Measurements from ENCODE around the gene OPRL1.

OPRL1 gene

DNA sequence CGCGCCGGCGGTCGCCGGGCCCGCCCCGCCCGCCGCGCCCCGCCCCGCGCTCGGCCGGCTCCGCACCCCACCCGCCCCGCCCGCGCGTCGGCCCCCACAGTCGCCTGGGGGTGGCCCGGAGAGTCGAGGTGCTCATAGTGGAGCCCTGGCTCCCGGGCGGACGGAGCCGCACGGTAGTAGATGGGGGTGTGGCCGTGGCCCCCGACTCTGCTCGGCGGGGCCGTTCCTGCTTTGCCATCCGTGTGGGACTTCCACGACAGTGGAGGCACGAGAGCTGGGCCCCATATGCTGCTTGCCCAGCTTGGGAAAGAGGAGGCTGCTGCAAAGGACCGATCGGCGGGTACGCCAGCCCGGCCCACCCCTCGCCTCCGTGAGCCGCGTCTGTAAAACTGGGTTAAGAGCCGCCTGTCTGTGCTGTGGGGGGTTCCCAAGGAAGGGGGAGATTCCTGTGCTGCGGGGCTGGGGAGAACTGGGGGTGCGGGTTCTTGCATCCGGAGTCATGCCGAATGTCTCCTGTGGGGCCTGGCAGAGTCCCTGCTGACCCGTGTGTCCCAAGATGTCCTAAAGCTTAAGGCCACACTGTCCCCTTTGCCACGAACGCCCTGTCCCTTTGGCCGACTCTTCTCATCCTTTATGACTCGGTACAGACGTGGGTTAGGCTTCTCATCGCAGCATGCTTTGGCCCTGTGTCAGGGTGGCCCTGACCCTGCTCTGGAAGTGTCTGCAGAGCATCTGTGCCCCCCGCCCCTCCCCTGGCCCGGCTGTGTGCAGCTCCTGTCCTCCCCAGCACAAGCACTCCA, at the start of gene OPRL1:
OPRL1 (plus strand) TSS at position 70 of the 800 bp plus-strand sequence. CDS start 12,639 bp downstream, outside the sequence.
- DNase-seq (ENCODE audit: low read depth in 2 of 2), result no peak

DNA sequence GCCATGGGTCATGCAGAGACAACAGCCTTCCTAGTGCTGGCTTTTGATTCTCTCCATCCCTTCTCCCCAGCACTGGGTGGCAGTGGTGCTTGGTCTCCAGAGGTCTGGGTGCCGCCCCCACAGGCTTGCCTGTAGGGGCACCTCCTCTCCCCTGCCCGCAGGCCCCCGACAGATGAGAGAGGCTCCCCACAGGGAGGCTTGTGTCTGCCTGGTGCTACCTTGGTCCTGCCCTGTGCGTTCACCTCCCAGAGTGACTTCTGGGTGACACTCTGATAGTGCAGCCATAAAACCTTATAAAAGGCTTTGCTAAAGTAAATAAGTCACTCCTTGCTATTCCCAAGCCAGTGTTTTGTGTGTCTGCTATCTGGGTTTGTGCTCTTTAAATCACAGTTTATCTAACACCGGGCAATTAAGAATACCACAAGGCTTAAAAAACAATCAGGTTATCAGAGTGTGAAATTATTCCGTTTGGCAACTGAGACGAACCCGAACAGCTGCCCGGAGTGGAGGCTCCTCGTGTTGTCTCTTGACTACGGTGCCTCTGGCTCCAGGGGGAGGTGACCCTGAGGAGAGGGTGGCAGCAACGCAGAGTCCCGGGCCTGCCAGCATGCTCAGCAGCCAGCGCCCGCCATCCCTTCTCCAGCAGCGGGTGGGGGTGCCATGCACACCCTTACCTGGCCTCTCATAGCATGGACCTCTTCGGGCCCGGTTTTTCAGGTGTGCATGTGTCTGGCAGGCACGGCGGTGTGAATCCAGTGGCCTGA, 49.3 kb upstream of the OPRL1 start:
- DNase-seq (ENCODE audit: low read depth in 2 of 2), result no peak

DNA sequence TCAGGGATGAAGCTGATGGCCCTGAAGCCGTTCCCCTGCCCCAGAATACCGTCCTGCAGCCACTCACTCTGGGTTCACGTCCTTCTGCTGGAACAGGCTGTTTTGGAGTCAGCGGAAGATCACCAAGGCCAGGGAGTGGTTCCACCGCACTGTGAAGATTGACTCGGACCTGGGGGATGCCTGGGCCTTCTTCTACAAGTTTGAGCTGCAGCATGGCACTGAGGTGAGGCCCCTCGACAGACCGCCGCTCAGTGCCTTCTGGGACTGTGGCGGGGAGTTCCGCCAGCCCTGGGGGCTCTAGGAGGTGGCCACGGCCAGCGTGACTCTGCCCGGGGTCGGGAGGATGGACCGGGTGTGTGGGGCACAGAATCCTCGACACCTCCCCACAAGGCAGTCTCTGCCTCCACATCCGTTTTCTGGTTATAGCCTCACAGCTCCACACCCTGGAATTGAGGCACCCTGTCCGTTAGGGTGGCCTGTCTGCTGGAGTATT, 48.0 kb upstream of the OPRL1 start:
- DNase-seq (ENCODE audit: low read depth in 2 of 2), result no peak

DNA sequence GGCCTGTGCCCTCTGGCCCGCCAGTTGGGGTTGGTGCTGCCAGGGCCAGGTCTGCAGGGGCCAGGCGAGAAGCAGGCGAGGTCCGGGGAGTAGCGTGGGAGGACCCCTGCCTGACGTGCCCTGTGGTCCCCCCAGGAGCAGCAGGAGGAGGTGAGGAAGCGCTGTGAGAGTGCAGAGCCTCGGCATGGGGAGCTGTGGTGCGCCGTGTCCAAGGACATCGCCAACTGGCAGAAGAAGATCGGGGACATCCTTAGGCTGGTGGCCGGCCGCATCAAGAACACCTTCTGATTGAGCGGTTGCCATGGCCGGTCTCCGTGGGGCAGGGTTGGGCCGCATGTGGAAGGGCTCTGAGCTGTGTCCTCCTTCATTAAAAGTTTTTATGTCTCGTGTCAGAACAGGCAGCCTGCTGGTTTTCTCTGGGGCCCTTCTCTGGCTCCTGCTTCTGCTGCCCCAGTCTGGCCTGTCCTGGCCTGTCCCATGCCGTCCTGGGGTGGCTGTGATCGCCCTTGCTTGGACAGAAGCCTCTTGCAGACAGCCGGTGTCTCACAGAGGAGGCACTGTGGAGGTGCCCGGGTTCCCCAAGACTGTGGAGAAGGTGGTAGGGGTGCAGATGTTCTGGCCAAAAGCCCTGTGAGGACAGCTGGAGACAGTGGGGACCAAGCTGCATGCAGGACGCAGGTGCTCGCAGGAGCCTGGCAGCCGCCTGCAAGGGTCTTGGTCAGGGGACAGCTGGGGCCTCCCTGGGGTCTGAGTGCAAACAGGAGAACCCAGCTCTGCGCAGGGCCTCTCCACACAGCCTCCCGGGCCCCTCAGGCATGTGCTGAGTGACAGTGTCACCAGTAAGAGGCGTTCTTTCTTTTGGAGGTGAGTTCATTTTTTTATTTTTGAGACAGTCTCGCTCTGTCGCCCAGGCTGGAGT, 46.9 kb upstream of the OPRL1 start:
- no peak for DNase-seq (ENCODE audit: low read depth in 2 of 2)

DNA sequence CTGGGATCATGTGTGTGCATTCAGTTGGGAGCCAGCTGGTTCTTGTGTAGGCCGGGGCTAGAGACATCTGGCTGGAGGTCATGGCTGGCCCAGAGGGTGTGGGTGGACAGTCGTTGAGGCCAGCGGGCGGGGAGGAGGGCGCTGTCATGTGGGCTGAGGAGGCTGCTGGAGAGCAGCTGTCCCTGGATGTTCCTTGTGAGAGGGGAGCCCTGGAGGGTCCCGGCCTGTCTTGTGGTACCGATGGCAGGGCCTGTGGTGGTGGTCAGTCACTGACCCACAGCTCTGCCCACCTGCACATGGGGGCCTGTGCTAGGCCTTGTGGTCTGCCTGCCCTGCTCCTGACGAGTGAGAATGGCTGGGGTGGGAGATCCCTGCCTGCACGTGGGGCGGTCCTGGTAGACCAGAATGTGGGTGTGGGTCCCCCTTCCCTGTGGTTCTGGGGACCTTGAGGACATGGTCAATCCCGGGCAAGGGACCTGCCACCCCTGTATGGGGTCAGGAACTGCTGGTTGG, 45.8 kb upstream of the OPRL1 start:
- DNase-seq (ENCODE audit: low read depth in 2 of 2), result no peak

DNA sequence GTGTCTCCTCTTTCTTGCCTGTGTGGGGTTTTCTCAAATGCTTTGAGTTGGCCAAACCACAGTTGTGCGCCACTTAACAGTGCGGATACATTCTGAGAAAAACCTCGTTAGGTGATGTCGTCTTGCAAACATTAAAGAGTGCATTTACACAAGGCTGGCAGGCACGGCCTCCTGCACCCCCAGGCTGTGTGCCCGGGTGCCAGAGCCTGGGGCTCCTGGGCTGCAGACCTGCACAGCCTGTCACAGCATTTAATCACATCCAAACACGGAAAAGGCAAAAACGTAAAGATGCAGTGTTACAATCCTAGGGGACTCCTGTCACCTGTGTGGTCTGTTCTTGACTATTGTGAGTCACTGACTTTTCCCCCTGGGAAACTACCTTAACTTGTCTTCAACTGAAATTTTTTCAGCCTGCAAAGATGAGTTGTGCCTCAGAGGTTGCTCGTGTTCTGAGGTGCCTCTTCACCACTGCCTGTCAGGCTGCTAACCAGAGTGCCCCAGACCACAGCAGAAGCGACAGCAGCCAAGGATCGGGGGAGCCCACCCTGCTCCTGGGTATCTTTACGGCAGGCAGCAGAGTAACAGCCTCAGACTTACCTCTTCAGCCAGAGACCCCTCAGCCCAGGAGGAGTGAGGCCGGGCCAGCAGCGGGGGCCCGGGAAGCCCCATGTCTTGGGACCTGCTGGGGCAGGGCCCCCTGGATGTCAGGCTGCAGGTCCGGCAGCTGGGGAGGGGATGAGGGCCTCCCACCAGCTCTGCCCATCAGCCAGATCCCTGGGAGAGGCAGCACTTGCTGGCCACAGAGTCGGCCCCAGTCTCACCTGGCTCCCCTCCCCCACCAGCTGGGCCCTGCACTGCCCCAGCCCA, 44.6 kb upstream of the OPRL1 start:
- no peak for DNase-seq (ENCODE audit: low read depth in 2 of 2)

DNA sequence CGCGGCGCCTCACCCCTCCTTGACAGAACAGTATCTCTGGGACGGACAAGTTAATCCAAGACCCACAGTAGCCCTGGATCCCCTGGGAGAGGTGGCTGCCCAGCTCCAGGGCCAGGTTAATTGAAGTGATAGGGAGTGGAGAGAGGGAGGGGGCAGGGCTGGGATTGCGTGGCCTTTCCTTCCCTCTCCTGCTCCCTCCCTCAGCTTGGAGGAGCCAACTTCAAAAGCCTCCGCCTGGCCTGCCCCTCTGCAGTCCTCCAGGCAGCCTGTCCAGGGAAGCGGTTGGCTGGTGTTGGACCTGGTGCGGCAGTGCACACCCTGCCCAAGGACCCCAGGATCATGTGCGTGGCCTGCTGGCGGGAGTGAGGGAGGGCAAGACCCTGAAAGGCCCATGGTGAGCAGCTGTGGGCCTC, 43.9 kb upstream of the OPRL1 start, which contains the start of gene C20orf204:
C20orf204 (plus strand) TSS at position 250 of the 413 bp plus-strand sequence; CDS start at position 392, 142 bp downstream.
- no peak for DNase-seq (ENCODE audit: low read depth in 2 of 2)

DNA sequence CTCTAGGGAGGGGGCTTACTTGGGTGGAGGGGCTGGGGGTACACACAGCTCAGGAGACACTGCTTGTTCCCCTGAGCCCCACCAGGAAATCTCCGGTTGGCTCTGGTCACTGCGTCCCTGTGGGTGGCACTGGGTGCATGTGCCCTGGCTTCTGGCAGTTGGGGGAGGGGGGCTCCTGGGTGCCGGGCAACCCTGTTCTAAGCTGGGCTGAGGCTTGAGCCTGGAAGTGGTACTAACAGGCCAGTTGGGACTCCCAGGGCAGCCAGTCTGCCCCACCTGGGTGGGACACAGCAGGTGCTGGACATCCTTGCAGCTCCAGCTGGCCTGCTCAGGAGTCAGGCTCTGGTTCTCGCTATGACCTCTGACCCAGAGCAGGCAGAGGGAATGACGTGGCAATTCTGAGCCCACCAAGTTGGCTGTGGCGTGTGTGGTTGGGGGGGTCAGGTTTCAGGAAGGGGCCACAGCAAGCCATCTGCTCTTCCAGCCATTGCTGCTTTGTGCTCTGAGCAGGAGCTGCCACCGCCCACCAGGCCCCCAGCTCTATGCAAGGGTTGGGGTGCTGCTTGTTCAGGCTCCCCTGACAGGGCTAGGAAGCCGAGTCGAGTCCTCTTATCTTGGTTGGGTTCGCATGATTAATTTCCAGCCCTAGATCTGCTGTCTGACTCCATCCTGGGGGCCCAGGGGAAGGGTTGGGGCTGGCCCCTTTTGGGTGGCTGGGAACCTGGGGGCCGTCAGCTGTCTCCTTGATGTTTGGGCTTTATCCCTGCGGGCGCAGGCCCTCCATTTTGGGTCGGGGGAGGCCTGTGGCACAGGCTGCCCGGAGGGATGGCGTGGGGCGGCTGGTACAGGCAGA, 43.3 kb upstream of the OPRL1 start:
- DNase-seq (ENCODE audit: low read depth in 2 of 2), result no peak

DNA sequence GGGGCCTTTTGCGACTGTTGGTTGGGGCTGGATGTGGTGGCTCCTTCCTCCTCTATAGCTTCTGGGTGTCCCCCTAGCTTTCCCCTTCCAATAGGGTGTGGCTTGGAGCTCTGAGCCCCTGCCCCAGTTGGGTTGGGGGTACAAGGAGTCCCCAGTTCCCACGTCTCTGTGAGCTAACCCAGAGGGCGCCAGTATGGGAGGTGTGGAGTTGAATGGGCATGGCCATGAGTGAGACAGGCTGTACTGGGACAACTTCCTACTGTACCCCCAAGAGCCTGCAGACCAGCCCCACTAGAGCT, 42.7 kb upstream of the OPRL1 start:
- DNase-seq (ENCODE audit: low read depth in 2 of 2), result no peak

DNA sequence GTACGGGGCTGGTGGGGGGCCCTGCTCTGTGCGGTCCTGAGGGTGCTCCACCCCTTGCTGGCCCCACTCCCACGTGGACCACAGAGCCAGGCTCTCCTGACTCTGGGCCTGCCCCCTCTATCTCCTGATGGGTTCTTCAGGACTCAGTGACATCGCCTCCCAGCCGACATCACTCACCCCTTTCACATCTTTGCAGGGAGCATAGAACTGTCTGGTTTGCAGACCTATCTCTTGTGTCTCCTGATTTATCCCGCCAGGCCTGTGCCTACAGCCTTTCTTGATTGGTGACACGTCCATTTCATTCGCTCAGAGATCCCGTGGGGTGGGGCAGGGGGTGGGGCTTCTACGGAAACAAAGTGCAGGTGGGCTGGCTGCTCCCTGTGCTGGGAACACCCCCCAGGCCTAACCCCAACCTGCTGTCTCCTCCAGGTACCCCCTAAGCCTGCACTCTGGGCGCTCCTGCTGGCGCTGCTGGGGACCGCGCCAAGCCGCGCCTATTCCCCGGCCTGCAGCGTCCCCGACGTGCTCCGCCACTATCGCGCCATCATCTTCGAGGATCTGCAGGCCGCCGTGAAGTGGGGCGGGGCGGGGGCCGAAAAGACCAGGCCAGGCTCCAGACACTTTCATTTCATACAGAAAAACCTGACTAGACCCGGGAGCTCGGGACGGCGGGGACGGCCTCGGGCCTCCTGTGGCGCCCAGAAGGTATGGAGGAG, 42.2 kb upstream of the OPRL1 start:
- DNase-seq (ENCODE audit: low read depth in 2 of 2), result no peak

DNA sequence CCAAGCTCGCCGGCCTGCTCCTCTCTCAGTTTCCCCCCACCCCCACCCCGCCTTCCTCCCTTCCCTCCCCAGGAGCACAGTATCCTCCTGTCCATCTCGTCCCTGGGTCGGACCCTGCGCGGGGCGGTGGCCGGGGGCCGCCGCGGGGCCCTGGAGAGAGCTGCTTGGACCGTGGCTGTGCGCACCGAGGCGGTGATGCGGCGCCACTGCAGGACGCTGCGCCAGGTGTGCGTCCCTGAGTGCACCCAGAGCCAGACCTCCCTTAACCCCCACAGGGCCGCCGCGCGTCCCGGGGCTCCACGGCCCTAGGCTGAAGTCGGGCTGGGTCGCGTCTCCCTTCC, 41.7 kb upstream of the OPRL1 start:
- no peak for DNase-seq (ENCODE audit: low read depth in 2 of 2)

DNA sequence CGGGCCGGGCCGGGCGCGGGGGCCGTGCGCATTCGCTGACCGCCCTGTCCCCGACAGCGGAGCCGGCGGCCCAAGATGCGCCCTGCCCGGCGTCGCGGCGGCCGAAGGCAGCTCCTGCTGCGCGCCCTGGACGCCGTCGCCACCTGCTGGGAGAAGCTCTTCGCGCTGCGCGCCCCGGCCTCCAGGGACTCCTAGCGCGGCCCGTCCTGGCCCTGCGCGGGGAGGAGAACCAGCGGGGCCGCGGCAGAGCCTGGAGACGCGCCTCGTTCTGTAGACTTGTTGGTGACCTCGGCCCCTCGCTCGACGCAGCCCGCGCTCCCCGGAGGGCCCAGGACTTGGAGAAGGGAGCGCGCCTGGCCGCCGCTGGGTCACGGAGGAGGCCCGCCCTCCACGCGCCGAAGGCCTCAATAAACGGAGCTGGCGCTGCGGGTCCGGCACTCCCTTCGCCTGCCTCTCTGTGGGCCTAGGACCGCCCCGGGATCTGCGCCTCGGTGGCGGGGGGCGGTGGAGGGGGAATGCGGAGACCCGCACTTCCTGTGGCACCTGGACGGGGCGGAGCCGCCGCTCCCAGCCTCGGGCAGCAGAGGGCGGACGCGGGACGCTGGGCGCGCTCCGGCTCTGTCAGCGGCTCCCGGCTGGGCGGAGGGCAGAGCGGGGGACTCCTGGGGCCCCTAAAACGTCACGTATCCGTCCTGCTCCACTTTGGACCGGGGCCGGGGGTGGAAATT, 41.2 kb upstream of the OPRL1 start:
- DNase-seq (ENCODE audit: low read depth in 2 of 2), result peak; percentile 46 to 63

DNA sequence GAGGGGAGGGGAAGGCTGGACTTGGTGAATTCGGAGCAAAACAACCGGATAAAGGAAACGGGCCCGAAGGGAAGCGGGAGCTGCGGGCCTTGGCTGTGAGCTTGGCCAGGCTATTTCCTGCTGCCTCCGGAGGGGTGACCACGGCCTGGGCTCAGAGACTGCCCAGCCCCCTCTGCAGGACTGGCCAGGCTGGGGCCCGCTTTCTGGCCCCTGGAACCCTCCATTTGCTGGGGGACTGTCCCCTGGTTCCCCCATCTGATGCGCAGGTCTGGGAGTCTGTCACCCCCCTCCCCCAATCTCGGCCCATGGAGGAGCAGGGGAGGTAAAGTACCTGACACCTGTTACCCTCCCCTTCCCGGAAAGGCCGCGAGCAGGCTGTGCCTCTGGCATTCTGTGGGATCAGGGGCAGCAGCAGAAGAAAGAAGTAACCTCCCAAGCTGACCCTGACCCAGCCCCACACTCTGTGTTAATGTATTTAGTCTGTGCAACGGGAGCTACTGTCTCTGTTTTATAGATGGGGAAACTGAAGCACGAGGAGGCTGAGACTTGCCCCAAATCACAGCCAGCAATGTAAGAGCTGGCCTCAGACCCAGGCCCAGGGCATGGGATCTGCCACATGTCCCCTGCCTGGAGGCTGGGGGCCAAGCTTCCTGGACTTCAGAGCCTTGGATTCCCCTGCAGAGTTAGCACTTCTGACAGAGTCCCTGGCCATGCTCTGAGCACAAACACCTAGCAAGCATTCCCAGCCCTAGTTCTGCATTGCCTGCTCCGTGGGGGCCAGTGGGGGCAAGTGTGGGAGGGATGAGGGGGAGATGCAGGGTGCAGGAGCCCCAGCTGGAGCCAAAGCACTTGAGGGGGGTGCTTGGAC, 40.4 kb upstream of the OPRL1 start:
- DNase-seq (ENCODE audit: low read depth in 2 of 2), result no peak

DNA sequence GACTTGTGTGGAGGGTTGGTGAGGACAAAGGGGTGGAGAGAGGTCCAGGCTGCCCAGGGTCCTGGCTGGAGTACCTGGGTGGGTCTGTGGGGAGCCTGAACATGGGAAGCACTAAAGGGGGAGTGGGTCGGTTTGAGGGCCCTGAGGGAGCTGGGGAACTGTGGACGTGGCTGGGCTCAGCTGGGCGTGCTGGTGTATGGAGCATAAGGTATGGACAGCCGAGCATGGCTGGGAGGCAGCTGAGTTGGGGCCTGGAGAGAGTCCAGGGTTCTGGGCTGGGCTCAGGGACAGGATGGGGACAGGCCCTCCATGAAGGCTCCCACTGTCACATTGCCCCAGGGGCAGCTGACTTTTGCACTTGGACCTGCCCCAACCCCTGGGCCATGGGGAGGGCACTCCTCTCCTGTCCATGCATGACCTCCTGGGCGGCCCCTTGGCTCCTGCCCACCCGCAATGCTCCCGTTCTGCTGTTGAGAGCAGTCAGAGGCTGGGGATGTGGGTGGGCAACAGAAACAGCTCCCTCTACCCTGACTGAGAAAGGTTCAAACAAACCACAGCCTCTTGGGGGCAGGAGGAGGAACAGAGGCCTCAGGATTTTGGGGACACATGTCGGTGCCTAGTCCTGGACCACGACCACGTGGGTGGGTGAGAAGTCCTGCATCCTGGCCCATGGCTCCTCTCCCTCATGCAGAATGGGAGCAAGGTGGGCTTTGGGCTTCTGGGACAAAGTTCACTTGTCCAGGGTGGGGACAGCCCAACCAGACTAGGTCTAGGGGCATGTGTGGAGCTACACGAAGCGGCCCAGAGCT, 39.4 kb upstream of the OPRL1 start:
- no peak for DNase-seq (ENCODE audit: low read depth in 2 of 2)

DNA sequence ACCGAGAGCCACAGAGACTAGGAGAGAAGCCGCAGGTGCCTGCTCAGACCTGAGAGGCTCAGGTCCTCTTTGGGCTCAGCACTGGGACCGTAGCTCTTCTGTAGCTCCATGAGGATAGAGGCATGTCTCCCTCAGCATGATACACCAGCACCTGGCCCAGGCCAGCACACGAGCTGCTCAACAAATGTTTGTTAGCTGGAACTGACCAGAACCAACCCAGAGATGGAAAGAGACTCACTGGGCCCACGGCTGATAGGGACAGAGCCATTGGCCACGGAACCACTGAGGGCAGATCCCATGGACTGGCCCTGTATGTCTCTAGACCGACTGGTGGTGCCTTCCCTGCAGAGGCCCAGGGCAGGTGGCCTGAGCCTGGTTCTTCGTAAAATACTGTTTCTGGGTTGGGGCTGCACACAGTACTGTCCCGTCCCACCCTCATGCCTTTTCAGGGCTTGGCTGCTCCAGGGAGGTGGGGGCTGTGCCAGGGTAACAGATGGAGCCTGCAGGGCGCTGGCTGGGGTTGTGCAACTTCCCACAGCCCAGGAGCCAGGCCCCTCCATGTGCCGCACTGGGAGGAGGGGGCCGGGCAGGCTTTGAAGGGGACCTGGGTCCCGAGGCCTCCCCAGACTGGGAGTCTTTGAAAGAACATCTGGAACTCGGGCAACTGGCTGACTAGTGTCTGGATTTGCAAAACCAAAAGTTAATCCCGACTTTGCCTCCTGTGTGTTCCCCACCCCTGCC, 38.7 kb upstream of the OPRL1 start:
- DNase-seq (ENCODE audit: low read depth in 2 of 2), result no peak

DNA sequence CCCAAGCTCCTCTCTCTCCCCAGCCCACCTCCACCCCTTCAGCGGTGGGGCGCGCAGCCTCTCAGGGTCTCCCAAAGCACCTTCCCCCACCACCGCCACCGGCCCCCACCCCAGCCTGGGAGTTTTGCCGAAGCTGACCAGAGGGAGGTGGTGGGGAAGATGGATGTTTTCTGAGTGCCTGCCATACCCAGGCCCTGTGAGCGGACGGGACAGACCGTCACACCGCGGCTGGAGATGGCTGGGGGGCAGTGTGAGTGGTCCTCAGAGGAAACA, 38.2 kb upstream of the OPRL1 start:
- DNase-seq (ENCODE audit: low read depth in 2 of 2), result no peak
